HCEC 1CT (cell line): ENCODE data around the gene COG2.
"Not testable (repeated sequence)": the region's sequence is repeated elsewhere in the genome, so short reads cannot be mapped to it uniquely, and the experiment has no call there.

Source experiments
- DNase-seq: peaks from one replicate; pipeline ENCODE4 v3.0.0-alpha.2; 2017

COG2 gene, protein sequence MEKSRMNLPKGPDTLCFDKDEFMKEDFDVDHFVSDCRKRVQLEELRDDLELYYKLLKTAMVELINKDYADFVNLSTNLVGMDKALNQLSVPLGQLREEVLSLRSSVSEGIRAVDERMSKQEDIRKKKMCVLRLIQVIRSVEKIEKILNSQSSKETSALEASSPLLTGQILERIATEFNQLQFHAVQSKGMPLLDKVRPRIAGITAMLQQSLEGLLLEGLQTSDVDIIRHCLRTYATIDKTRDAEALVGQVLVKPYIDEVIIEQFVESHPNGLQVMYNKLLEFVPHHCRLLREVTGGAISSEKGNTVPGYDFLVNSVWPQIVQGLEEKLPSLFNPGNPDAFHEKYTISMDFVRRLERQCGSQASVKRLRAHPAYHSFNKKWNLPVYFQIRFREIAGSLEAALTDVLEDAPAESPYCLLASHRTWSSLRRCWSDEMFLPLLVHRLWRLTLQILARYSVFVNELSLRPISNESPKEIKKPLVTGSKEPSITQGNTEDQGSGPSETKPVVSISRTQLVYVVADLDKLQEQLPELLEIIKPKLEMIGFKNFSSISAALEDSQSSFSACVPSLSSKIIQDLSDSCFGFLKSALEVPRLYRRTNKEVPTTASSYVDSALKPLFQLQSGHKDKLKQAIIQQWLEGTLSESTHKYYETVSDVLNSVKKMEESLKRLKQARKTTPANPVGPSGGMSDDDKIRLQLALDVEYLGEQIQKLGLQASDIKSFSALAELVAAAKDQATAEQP

DNA sequence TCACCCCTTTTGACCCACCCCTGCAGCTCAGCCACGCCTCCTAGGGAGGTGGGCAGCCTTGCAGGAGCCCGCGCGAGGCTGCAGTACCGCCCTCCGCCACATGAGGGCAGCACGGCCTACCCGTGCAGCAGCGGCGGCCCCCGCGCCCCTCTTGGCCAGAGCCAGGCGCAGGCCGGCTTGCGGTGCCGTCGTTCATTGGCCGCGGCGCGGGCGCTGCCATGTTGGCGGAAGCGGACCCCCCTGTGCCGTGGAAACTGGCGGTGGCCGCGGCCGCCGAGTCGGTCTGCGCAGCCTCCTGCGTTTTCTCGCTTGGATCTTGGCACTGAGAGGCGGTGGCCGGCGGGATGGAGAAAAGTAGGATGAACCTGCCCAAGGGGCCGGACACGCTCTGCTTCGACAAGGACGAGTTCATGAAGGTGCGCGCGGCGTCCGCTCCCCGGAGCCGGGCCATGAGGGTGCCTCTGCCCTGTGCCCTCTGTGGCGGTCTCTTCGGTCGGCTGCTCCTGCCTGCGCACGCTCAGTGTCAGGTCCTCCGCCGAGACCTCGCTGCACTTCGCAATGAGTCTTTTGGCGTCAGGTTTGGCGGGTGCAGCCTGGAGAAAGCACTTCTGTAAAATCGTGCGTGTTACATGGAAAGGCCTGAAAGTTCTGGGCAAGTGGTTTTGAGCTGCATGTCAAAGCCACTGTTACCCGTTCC, at the start of gene COG2:
TSS of gene COG2 (plus strand) at position 219 of the 697 bp plus-strand sequence. CDS start at position 345, 126 bp downstream.
- peak; percentile 93 for DNase-seq

DNA sequence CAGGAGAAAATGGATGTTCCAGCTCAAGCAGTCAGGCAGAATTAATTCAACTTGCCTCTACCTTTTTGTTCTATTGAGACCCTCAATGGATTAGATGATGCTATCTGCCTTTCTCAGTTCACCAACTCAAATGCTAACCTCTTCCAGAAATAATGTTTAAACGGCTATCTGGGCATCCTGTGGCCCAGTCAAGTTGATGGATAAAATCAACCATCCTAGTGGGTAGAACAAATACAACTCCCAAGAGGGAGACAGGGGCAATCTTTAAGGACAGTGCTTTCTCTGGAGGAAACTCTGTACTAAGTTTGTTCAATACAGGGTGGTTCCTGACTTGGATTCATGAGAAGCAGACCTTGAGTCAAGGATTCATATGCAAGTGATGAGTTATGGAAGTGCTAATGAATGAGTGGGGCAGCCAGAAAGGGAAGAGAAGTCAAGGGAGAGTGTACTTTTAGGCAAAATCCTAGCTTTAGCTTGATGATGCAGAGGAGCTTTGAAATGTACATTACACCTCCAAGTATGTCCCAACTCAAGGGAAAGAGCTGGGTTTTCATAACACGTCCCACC, 49.4 kb upstream of the COG2 start:
- DNase-seq = no peak

DNA sequence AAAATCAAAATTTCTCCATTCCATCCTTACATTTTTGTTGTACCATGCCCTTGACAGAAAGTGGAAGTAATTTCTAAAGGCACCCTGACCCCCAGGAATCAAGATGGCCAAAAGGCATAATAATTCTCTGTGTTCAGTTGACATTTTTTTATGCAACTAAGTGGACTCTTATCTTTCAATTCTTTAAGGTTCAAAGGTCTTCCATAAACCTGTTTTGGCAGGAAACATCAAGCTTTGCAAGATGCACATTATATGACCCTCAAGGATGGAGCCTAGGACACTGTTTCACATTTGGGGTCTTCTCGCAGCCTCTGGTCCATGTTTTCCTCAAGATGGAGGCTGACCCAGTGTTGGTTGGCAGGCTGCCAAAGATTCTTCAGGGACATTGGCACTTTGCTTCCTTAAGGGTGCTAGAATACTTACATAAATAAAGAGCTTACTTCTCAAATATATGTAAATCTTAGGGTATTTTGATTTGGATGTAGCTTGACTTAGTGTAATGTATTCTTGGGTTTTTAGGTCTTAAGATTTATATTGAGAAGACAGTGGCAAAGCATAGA, 48.0 kb upstream of the COG2 start:
- DNase-seq = no peak

DNA sequence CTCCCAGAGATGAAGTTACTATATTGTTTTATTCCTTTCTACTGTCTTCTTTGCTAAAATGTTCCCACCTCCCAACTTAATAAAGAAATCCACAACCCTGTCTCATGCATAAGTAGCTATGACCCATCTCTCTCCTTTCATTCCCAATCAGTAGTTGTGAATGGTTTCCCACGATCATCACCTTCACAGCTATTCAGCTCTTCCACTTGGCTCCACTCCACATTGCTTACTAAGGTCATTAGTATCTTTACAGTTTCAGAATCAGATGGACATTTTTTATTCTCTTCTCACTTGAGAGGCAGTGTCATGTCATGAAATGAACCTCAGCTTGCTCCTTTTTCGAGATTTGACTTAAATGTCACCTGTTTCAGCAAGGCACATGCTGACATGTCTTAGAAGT, 47.1 kb upstream of the COG2 start:
- DNase-seq = no peak

DNA sequence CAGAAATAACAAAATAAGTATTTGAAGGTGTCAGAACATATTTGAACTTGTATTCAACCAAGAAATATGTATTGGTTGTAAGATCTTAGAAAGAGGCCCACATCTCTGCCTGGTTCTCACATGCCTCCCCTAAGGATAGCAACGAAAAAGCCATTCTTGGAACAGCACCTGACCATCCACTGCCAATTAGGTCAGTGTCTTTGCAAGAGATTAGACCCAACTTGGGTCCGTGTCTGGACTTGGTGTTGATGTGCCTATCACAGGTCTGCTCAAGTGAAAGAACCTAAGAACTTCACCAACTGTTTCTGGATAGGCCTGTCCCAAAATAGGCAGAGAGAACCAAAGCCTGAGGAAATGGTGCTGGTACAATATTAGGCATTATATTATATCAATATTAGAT, 46.0 kb upstream of the COG2 start:
- DNase-seq = no peak

DNA sequence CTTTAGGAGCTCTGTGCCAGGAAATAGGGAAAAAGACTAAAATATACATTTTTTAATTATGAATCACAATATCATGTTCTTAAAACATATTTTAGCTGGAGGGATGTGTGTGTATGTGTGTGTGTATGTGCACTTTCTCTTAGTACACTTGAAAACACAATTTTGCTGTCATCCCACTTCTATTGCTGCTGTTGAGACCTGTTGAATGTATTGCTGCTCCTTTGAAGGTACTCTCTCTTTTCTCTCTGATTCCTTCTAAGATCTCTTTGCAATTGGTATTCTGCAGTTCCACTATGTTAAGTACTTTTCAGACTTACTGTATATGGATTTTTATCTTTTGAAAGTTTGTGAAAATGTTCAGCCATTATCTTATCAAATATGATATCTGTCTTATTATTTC, 43.5 kb upstream of the COG2 start:
- DNase-seq = no peak

DNA sequence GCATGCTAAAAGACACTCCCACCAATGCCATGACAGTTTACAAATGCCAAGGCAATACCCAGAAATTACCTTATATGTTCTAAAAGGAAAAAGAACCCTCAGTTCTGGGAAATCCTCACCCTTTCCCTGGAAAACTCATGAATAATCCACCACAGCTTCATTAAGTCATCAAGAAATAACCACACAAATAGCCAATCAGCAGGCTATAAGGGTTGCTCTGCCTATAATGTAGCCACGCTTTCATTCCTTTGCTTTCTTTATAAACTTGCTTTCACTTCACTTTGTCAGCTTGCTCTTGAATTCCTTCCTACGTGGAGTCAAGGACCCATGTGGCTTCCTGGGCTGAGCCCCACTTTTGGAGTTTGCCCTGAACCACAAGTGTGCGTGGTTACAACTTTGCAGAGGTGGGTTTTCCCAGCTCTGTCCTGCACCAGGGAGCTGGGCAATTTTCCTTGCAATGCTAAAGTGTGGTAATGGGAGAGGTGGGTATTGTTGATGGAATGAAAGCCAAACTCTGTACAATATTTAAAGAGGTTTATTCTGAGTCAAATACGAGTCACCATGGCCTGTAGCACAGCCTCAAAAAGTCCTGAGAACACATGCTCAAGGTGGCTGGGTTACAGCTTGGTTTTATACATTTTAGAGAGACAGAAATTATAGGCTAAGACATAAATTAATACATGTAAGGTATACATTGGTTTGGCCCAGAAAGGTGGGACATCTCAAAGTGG, 42.2 kb upstream of the COG2 start:
- DNase-seq = no peak

DNA sequence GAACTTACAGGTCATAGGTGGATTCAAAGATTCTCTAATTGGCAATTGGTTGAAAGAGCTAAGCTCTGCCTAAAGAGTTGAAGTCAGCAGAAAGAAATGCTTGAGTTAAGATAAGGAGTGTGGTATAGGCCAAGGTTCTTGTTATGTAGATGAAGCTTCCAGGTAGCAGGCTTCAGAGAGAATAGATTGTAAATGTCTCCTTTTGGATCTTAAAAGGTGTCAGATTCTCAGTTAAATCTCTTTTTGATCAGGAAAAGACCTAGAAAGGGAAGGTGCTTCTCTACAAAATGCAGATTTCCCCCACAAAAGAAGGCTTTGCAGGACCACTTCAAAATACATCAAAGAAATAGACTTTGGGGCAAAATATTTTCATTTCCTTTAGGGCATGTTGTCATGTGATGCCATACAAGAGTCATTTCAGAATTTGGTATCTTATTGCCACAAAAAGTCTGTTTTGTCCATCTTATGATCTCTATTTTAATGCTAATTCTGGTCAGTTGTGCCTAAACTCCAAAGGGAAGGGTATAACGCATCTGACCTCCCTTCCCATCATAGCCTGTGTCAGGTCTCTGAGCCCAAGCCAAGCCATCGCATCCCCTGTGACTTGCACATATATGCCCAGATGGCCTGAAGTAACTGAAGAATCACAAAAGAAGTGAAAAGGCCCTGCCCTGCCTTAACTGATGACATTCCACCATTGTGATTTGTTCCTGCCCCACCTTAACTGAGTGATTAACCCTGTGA, 41.5 kb upstream of the COG2 start:
- not testable (repeated sequence) for DNase-seq

DNA sequence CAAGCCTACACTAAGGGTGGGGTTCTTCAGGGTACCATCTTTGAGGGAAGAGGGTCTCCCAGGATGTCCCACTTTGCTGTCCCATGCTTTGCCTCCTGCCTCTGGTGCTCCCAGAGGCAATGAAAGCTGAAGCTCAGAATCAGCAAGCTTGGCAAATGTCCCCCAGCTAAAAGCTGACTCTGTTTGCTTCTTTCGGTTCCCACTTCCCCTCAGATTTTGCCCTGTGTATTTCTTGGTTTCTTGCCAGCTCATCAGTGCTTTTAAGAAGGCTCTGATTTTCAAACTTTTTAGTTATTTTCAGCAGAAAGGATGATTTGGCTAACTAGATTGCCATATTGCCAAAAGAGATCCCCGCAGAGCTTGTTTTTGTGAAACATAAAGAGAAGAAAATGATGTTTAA, 33.1 kb upstream of the COG2 start:
- no peak for DNase-seq

DNA sequence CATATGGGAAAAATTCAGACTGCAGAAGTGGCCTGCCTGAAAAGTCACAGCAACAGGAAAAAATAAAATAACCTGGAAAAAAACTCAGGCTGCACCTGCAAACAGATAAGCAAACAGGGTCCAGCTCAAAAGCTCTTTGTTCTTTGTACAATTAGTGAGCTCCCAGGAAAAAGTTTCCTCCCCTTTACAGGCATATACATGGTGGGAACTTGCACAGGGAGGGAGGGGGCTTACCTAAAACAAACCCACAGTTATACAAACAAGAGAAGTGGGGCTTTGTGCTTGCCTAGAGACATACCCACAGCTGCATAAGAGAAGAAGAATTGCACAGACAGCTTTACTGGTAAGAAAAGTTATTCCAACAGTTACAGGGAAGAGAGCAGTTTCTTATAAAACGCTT, 31.7 kb upstream of the COG2 start:
- DNase-seq = no peak

DNA sequence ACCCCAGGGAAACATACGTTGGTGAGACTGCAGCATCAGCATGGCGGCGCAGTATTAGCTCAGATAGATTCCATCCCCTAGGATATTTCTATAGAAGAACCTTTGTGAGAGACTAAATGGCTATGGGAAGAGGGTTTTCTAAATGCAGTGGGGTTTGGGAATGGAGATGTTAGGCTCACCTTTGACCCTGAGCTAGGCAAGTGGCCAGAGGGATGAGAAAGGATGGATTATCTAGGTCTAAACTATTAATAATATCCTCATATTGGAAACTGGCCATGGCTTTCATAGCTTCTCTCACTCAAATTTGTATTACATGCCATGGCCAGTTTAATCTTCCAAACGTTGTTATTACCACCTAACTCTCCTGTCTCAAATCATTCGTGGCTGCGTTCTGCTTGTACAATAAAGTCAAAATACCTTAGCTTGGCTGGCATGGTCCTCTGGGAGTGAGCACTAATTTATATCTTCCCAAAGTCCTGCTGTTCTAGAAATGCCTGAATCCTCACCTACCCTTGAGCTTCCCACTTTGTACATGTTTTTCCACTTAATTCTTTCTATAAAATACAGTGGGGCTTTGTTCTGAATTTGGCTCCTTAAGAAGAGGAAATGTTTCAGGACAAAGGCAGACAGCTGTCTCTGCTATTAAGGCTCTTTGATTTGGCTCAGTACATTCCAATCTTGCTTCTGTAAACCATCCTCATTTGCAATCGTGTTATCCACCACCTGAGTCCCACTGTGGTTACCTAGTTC, 31.0 kb upstream of the COG2 start:
- no peak for DNase-seq

DNA sequence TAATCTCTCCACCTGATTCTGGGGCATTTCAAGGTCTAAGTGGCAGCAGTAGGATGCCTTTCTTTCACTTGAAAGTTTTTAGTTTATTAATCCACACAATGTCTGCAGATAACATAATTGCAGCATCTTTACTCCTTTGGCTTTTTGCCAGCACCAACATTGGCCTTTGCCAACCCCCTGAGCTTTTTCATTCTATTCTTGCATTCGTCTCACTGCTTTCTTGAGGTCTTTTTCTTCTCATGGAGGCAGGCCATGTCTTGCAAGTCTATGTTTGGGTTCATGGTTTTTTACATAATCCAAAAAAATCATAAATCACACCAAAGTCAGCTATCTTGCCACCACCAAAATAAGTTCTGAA, 30.4 kb upstream of the COG2 start:
- DNase-seq = no peak

DNA sequence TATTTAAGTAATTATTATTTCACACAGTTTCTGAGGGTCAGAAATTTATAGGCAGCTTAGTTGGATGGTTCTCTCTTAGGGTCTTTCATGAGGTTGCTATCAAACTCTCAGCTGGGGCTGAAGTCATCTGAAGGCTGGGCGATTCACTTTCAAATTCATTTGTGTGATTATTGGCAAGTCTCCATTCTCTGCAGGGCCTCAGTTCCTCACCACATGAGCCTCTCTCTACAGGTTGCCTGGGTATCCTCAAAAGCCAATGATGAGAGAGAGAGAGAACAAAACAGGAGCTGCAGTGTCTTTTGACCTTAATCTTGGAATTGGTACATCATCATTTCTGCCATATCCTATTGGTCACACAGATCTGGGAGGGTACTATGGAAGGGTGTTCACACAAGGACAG, 29.6 kb upstream of the COG2 start:
- no peak for DNase-seq

DNA sequence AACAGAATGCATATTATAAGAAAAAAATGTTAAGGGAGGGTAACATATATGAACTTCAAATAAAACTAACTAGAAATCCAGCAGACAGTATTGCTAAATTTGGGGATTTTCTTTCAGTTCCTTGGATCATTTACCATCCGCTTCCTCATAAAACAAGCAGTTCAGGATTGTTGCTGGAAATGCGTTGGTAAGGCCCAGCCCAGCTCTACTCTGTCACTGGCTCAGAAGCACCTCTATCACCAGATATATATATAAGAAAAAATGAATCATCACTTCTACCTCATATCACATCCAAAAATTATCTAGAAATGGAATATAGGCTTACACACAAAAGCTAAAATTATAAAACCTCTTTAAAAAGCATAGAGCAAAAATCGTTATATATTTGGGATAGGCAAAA, 28.2 kb upstream of the COG2 start:
- no peak for DNase-seq

DNA sequence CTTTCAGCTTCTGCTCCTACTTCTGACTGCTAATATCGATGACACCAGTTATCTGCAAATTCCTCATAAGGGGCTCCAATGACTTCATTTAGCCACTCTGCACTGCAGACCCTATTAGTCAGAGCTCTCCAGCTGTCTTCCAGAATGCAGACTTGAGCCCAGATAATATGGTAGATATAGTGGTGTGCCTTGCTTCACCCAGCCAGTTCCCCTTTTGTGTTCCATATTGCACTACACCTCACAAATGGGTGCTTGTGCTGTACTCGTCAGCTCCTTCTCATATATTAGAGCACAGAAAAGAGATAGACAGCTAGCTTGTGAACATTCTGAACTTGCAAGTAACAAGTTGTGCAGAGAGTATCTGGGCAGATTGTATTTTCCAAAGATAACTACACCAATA, 23.7 kb upstream of the COG2 start:
- no peak for DNase-seq

DNA sequence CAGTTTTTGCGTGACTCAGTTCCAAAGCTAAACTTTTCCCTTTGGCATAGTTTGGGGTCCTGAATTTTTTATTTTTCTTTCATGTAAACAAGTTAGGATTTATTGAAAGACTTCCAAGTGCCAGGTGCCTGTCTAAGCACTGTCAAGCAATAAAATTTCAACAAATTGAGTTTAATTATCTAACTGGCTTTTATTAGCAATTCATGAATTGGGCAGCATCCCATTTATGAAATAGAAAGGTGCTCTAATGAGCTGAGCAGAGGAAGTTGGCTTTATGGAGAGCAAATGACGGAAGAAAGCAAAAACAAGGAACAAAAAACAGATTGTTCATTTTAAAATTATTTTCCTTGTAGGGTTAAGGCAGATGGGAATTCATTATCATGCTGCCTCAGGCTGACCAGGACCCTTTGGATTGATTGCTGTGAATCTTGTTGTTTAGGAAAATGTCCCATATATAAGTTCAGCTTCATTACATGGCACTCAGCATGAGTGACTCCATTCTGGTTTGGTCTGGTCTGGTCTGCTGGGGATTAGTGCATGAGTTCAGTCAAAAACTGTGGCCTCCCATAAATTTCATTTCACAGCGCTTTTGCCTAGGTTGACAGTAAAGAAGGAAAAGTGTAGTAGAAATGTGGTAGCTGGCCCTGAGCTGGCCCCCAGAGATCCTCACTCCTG, 21.5 kb upstream of the COG2 start:
- no peak for DNase-seq

DNA sequence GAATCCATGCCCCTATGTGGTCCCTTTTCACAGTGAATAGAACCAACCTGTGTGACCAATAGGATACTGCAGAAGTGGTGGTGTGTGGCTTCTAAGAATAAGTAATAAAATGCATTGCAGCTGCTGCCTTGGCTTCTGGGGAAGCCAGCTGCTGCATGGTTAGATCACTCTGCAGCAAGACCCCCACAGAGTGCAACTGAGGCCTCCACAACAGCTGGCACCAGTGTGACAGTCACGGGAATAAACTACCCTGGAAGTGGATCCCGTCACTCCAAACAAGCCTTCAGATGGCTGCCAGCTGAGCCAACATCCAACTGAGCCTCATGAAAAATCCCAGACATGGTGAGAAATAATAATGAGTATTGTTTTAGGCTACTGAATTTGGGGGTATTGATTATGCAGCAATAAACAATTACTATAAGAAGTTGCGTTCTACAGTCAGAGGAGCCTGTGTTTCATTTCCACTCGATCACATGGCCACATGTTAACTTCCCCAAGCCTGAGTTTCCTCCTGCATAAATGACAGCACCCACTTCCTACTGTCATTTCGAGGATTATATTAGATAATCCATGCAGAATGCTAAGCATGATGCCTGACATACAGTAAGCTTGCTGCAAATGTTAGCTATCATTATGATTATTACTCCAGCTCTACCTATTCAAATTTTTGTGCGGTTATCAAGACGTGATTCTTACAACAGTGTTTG, 20.8 kb upstream of the COG2 start:
- DNase-seq = no peak

DNA sequence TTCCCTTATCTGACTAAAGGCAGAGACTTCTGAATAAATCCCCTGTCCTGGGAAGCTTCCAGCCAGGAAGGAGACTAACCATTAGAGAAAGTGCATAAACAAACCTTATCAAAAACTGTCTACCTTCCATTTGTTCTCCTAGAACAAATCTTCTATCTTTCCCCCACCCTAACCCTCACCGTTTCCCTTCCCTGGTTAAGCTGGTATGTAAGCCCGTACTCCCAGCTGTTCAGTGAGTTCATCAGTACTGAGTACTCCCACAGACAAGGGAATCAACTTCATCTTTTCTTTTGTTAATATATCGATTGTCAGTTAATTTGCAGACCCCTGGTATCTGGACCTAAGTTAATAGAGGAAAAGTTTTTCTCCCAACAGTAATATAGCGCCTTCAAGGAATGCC, 20.1 kb upstream of the COG2 start:
- DNase-seq = no peak

DNA sequence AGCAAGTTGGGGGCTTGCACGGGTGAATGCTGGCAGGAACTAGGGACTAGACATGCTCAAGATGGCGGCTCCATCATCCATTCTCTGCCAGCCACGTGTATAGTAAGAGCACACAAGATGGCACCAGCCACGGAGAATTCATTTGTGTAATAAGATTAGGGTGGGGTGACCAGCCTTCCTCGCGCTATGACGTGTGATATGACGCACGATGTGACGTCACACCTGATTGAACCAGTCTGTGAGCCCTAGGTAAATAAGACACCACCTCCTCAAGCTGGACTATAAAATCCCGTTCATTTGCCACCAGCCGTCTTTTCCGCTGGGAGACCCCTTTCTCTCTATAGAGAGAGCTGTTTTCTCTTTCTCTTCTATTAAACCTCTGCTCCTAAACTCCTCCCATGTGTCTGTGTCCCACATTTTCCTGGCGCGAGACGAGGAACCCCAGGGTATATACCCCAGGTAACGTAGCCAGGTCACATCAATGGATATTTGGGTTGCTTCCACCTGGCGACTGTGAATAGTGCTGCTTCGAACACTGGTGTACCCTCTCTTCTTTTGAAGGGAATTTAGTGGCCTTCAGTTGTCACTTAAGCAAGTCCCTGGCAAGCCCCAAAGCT, 18.1 kb upstream of the COG2 start:
- DNase-seq = no peak
